ENCODE data around the gene MFN2.

DNA sequence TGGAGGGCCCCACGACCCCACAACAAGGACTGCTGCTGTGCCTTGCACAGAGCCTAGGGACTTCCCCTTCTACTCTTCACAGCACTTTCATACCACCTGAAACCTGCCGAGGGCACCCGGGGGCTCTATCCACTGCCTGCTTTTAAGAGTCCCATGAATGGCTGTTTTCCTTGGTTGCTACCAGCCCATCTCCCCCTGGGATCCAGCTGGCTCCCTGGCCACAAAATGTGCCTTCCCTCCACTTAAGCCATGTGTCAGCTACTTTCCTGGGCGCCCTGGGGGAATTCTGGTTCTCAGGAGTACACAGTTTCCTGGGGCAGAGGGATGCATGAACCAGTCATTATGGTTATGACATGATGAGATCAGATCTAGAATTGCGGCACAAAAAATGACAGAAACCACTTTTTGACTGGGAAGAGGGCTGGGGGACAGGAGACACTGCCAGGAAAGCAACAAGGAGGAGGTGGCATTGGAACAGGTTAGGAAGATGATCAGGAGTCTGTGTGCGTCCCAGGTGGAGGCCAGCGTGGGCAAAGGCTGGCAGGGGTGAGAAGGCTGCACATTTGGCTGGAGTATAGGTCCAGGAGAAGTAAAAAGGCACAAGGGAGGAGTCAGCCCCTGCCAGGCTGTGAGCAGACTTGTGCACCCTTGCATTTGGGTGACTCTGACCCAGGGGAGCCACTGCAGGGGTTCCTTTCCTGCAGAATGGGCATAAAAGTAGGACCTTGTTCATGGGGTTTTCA, 79.6 kb downstream of the MFN2 start:
- TF ChIP-seq CTCF (IDR thresholded peaks at IDR 0.05) (no peak), POLR2A (IDR thresholded peaks at IDR 0.05) (no peak)
